ENCODE measurements around the gene SLC22A8. TPM values are rescaled to one million over a fixed set of nuclear protein-coding genes. Genes with fewer than 3 reads are reported as not detected.
A peak's percentile ranks its signal among the peaks of the same experiment; 100 is the strongest.
"Not testable (repeated sequence)": the region's sequence is repeated elsewhere in the genome, so short reads cannot be mapped to it uniquely, and the experiment has no call there.

Gene SLC22A8
- 10 to 100 TPM; 26.6 to 57.9 (median 43.2) TPM for polyA plus RNA-seq (ENCODE audit: insufficient read length in 4 of 4)

- DNase-seq (ENCODE audit: low read depth in 4 of 4, low spot score in 2 of 4), result no peak
These were observed at the start of gene SLC22A8 for GRCh38 chr11:63015521-63016215. SLC22A8 (minus strand) TSS chr11:63015841; CDS start chr11:63014958, 883 bp downstream.

DNA sequence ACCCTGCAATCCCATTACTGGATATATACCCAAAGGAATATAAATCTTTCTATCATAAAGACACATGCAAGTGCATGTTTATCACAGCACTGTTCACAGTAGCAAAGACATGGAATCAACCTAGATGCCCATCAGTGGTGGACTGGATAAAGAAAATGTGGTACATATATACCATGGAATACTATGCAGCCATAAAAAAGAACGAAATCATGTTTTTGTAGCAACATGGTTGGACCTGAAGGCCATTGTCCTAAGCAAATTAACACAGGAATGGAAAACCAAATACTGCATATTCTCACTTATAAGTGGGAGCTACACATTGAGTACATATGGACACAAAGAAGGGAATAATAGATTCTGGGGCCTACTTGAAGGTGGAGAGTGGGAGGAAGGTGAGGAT, 30.6 kb upstream of the SLC22A8 start:
- not testable (repeated sequence) for DNase-seq (ENCODE audit: low read depth in 4 of 4, low spot score in 2 of 4)

- DNase-seq (ENCODE audit: low read depth in 4 of 4, low spot score in 2 of 4), result no peak
These were observed 27.0 kb upstream of the SLC22A8 start for GRCh38 chr11:63042596-63042995.

- DNase-seq (ENCODE audit: low read depth in 4 of 4, low spot score in 2 of 4), result no peak
These were observed 16.8 kb upstream of the SLC22A8 start for GRCh38 chr11:63032457-63032856.

DNA sequence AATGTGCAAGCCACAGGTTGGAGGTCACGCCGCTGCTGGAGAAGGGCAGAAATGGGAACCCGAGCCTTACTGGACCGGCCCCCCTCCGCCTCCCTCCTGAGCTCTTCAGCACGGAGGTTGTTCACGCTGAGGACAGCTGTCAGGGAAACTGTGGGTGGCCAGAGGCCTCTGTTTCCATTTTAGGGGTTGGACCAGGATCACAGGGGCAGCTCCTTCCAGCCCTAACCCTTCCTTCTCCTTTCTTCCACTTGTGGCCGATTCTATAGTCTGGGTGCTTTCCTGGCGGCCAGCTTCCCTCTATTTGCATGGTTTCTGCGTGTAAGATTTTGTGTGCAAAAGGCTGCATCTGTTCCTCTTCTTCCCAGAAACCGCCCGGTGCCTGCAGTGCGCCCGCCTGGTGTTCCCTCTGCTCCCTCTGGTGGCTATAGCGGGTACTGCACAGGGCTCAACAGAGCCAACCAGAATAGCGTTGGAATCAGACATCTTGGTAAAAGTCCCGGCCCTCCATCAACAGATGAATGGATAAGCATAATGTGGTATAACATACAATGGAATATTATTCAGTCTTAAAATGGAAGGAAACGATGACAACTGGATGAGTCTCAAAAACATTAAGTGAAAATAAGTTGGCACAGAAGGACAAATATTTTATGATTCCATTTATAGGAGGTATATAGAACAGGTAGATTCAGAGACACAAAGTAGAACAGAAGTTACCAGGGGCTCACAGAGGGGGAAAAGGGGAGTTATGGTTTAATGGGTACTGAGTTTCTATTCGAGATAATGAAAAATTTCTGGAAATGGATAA, 8.4 kb upstream of the SLC22A8 start:
- DNase-seq (ENCODE audit: low read depth in 4 of 4, low spot score in 2 of 4), result peak; percentile 55 to 77 (median 66)

DNA sequence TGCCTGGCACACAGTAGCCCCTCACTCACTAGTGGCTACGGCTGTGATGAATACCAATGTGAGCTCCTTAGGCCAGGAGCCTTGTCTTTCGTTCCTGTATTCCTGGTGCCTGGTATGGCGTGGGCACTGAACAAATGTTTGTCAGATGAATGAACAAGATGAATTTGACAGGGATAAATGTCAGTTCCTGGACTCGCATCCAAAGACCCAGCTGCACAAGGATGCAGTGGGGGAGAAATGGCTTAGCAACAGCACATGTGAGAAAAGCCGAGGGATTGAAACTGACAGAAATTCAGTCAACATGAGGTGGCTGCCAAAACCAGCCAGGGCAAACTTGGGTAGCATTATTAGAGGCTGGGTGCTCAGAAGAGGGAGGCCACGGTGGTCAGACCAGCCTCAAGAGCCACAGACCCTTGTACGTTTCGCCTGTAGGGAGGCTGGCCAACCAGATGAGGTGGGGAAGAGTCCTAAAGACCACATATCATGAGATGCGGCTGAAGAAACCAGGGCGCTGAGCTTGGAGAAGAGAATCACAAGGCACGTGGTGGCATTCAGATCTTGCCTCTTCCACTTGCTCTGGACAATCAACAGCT, 7.7 kb upstream of the SLC22A8 start:
- DNase-seq (ENCODE audit: low read depth in 4 of 4, low spot score in 2 of 4), result no peak

DNA sequence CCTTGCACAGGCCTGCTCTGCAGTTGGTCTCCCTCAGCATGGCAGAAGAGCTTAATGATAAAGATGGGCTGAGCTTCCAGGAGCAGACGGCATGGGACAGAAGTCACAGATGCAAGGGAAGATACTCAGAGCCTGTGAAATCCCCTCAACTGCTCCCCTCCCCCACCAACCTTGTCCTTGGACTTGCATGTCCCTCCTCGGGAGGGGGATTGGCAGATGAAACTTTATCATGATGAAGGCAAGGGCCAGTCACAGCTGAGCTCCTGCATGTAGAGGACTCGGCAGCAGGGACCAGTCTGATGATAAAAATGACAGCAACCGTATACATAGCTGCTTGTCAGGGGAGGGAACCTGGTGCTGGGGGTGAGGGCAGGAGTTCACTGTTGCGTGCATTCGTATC, 6.8 kb upstream of the SLC22A8 start:
- no peak for DNase-seq (ENCODE audit: low read depth in 4 of 4, low spot score in 2 of 4)

GRCh38 chr11:63020671-63021291, 5.1 kb upstream of the SLC22A8 start:
- DNase-seq (ENCODE audit: low read depth in 4 of 4, low spot score in 2 of 4), result no peak

DNA sequence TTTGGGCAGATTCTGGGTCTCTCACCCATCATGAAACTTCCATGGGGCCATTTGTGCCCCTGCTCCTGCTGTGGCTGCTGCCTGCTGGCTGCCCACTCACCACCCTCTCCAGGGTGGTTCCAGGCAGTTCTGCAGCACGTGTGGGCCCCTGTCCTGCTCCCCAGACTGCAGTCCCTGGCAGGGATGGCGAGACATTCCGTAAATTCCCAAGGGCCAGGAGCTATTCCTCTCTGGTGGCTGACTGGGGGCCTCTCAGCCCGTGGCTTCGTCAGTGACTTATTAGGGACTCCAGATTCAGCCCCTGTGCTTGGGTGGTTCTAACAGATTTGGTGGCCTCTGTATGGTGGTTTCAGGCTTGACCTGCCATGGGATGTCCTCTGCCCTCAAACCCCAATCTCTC, 3.9 kb upstream of the SLC22A8 start:
- DNase-seq (ENCODE audit: low read depth in 4 of 4, low spot score in 2 of 4), result no peak

- DNase-seq (ENCODE audit: low read depth in 4 of 4, low spot score in 2 of 4), result no peak
These were observed 1.8 kb upstream of the SLC22A8 start for GRCh38 chr11:63017306-63017974.

DNA sequence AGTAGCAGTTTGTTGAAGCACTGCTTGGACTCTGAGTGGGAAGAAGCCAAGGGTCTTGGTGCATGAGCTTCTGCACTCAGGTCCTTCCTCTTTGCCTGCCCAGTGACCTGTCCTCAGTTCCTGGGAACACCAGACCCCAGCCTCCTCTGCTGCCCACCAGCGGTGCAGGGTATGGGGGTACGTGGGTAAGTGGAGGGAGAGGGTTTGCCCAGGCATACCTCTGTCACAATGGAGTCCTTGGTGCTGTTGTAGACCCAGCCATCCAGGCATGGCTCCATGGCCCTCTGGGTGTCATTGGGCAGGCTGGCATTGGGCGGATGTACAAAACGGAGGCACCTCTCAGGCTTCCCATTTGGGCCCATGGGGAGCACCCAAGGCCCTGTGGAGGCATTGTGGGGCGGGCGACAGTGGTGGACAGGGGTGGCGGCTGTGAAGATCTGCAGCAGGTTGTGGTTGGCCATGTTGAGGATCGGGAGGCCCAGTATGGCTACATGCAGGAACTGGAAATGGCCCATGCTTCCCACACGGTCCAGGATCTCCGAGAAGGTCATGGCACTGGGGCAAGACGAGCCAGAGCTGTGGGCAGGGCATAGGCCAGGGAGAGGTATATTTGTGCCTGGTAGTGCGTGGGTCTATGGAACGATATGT, 1.1 kb downstream of the SLC22A8 start:
- no peak for DNase-seq (ENCODE audit: low read depth in 4 of 4, low spot score in 2 of 4)

GRCh38 chr11:63012839-63013238, 2.8 kb downstream of the SLC22A8 start:
- no peak for DNase-seq (ENCODE audit: low read depth in 4 of 4, low spot score in 2 of 4)

DNA sequence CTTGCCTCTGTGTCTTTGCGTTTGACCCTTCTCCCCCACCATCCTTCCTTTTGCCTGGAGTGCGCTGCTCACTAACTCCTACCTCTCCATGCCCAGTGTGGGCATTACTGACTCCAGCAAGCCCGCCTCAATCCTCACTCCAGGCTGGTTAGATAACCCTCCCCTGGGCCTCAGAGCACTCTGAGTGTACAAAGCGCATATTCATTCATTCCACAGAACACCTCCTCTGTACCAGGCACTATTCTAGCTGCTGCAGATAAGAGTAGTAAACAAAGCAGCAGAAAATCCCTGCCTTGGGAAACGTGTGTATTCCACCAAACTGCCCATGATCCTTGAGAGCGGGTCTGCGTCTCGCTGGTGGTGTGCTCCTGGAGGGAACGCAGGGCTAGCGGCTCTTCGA, 3.2 kb downstream of the SLC22A8 start:
- DNase-seq (ENCODE audit: low read depth in 4 of 4, low spot score in 2 of 4), result no peak

DNA sequence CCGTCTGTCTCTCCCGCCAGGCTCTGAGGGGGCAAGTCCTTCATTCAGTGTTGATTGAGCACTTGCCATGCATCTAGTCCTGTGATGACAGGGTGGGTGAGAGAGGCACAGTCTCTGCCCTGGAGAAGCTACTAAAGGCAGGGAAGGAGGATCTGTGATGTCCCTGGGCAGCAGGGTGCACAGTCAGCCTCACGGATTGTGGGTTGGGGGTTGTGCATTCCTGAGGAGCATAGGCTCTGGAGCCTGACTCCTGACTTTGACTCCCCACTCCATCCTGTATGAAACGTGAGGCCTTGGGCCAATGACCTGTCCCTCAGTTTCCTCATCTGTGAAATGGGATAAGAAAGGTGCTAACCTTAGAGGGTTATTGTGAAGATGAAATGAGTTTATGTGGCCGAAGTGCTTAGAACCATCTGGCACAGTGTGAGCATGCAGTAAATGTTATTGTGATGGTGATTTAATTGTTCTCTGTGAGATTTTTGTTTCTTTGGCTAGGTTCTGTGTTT, 4.7 kb downstream of the SLC22A8 start:
- no peak for DNase-seq (ENCODE audit: low read depth in 4 of 4, low spot score in 2 of 4)

DNA sequence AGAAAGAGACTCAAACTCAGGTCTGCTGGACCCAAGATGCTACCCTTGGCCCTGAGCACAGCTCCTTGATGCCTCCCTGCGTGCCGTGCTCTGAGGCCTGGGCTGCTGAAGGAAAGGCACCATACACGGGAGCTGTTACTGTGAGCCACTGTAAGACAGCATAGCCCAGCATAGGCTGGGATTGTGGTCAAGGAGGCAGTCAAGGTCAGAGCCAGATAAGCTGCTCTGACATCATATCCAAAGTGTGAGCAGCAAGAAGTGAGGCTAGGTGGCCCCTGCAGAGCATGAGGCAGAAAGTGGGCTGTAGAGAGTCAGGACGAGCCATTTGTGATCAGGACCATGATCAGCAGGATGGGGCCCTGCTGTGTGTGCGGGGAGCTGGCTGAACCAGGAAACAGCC, 7.7 kb downstream of the SLC22A8 start:
- no peak for DNase-seq (ENCODE audit: low read depth in 4 of 4, low spot score in 2 of 4)

GRCh38 chr11:63001456-63001855, 14.2 kb downstream of the SLC22A8 start:
- no peak for DNase-seq (ENCODE audit: low read depth in 4 of 4, low spot score in 2 of 4)

GRCh38 chr11:62999649-63000048, 16.0 kb downstream of the SLC22A8 start:
- no peak for DNase-seq (ENCODE audit: low read depth in 4 of 4, low spot score in 2 of 4)

DNA sequence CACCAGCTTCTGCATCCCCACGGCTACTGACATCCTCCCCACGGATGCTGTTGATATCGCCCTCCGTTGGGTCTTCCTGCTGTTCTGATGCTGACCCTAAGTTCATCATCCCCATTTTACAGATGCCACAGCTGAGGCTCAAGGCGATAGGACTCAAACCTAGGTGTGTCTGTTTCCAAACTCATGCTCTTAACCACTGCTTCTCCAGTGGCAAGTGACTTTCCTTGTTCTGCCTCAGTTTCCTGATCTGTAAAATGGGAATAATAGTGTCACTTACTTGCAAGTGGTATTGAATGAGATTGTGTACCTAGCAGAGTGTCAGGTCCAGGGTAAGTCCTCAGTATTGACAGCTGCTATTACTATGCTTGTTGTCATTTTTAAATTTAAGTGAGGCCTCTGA, 16.5 kb downstream of the SLC22A8 start:
- no peak for DNase-seq (ENCODE audit: low read depth in 4 of 4, low spot score in 2 of 4)

DNA sequence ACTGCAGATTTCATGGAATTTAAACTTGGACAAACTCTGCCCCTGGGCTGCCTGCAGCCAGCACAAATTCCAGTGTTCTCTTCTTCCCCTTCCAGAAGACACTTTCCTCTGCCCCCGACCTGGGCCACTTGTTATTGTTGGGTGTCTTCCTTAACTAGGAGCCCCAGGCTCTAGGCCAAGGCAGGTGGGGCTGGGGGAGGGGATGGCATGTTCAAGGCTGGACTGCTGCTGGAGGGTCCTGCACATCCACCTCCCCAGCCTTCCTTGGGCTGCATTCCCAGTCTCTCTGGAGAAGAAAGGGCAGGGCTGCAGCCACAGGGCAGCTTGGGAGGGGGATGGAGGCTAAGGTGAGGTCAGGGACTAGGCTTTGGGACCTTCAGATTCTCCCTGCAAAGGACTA, 19.4 kb downstream of the SLC22A8 start:
- no peak for DNase-seq (ENCODE audit: low read depth in 4 of 4, low spot score in 2 of 4)

DNA sequence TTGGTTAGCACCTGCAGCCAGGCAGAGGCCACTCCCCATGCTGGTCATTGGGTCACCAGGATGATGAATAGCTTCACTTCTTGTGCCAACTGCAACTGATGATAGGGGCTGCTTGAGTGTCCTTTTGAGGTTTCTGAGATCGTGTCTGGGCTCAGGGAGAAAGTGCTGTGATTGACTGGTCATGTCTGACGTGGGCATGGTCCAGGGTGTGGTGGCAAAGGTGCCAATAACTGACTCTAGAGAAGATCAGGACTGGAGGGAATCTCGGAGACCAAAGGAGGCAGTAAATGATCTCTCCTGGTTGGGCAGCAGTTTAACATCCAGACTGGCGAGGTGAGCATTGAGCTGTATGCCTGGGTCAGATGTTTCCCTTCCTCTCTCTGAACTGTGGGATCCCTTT, 20.9 kb downstream of the SLC22A8 start:
- no peak for DNase-seq (ENCODE audit: low read depth in 4 of 4, low spot score in 2 of 4)

Data from left renal cortex interstitium (tissue), 4 donors.